Adrenal gland (tissue), 12 donors: ENCODE data around the gene GDAP1L1. TPM values are rescaled to one million over a fixed set of nuclear protein-coding genes. Genes with fewer than 3 reads are reported as not detected.
"Not testable (repeated sequence)": the region's sequence is repeated elsewhere in the genome, so short reads cannot be mapped to it uniquely, and the experiment has no call there.

Source experiments
- DNase-seq, 7 donors: peaks; one replicate each; pipeline ENCODE4 v3.0.0-alpha.2; 2019 to 2020
- H3K27ac ChIP-seq, 5 donors: fragments of 200-600 bp; sonication (generic) in 4 of 5; 1 replicate in 3 of 5; 2 replicates in 2 of 5; pipeline versions ENCODE4 v1.5.1 to v1.8.0; 2016 to 2020; ENCODE audit warnings: mild to moderate bottlenecking in 1 of 5
- H3K27me3 ChIP-seq: fragments of 200-600 bp; 2 replicates; pipeline ENCODE4 v1.8.0; 2021
- H3K36me3 ChIP-seq, 2 donors: fragments of 200-600 bp; replicated peaks in 1 of 2; 1 replicate in 1 of 2; 2 replicates in 1 of 2; pipeline versions ENCODE4 v1.5.1 to v1.8.0; 2018 to 2022
- H3K4me1 ChIP-seq, 2 donors: fragments of 200-600 bp; replicated peaks in 1 of 2; 1 replicate in 1 of 2; 2 replicates in 1 of 2; pipeline versions ENCODE4 v1.5.1 to v1.8.0; 2018 to 2021
- H3K4me3 ChIP-seq, 4 donors: fragments of 200-600 bp; sonication (generic) in 3 of 4; one replicate each; pipeline ENCODE4 v1.5.1; 2016 to 2018
- H3K9me3 ChIP-seq, 3 donors: fragments of 200-600 bp; sonication (generic) in 1 of 3; replicated peaks in 1 of 3; 1 replicate in 2 of 3; 2 replicates in 1 of 3; pipeline versions ENCODE4 v1.5.1 to v1.8.0; 2016 to 2021
- POLR2A ChIP-seq, 2 donors: fragments of 450-650 bp; IDR thresholded peaks; one replicate each; pipeline ENCODE4 v1.6.1; 2017; ENCODE audit warnings: antibody characterized with exemption in 2 of 2, mild to moderate bottlenecking in 2 of 2, moderate library complexity in 1 of 2
- WGBS, 4 donors: extraction: QIAGEN DNeasy Blood & Tissue Kit in 2 of 4; methylation state at CpG; one replicate each; pipeline versions ENCODE4 v1.1.5 to v1.1.7; 2013 to 2017; 5-methylcytosine and 5-hydroxymethylcytosine counted together
- intact Hi-C, 2 donors: fragments of 100-400 bp; cut with DNase I; formaldehyde crosslinking; loops; one replicate each; pipeline versions ENCODE4 v1.14.1 to v1.15.0; 2022 to 2023
- polyA plus RNA-seq, 3 donors: library from polyadenylated mRNA; stranded (reverse); fragments of 200-250 nt in 2 of 3; fragments of 350-450 nt in 1 of 3; fragmentation: Illumina TruSeq in 1 of 3; extraction: RNeasy Lipid Tissue Mini Kit (QIAGEN cat#74804) in 1 of 3; gene quantifications; one replicate each; pipeline ENCODE4 v1.2.3, GENCODE V29; 2013 to 2014
- total RNA-seq, 9 donors: library from RNA; depleted of rRNA in 4 of 9; stranded (reverse); fragments of >200 nt in 4 of 9; fragments of 120-200 nt in 1 of 9; fragmentation: NEBNext Ultra II Directional in 1 of 9; extraction: Animal tissue kit (Norgen Biotek cat#: 25700) in 1 of 9; gene quantifications; one replicate each; pipeline versions ENCODE4 v1.1.0 to v1.2.4, GENCODE V29; 2013 to 2023
- TF ChIP-seq, protein P1 (sequence below), 6 experiments: fragments of 450-650 bp in 4 of 6; fragments of 200-600 bp in 2 of 6; sonication (generic) in 1 of 6; IDR thresholded peaks; 1 replicate in 5 of 6; 2 replicates in 1 of 6; pipeline versions ENCODE4 v1.5.1 to v1.8.0; 2016 to 2021; ENCODE audit warnings: antibody characterized with exemption in 6 of 6, mild to moderate bottlenecking in 2 of 6, moderate library complexity in 1 of 6
- donor health status: healthy with polysubstance abuse.
- donor health status: Bipolar disorder and iron deficiency.
- donor health status: DM: yes; HTN: yes; CAD: no.
- donor health status: DM: no; HTN: no; CAD: no.
- donor health status: DM: no; HTN: no; CAD: no.
- donor health status: DM: yes; HTN: yes; CAD: no.

The GDAP1L1 gene
- total and polyA plus RNA-seq, 12 donors: 0.51 to 8.0 (median 1.4) TPM

DNA sequence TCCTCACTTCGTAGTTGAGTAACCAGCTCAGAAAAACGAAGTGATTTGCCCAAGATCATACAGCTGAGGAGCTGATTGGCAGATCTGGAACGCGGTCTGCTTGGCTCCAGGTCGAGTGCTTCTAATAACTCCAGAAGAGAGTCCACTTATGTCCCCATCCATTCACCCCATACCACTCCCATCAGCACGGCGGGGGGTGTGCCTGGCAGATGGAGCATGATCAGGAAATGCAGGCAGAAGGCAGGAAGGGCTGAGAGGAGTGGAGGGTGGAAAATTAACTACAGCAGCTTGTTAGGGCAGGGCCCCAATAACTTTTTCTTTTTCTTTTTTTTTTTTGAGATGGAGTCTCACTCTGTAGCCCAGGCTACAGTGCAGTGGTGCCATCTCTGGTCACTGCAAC is 48.9 kb downstream of the GDAP1L1 start:
- Histone ChIP-seq H3K27ac (no peak overlapping the region), H3K4me3 (no peak overlapping the region), H3K36me3 (no peaks in the 10 kb centered on the region), H3K27me3 (no peaks in the 10 kb centered on the region), H3K9me3 (no peaks in the 10 kb centered on the region), H3K4me1 (peaks cover 0 to 4% of the 10 kb centered on the region in 2 donors)
- no peak for DNase-seq
- intact Hi-C loops: no loop called here
- TF ChIP-seq POLR2A (IDR thresholded peaks at IDR 0.05): no peak
- TF ChIP-seq, protein P1, sequence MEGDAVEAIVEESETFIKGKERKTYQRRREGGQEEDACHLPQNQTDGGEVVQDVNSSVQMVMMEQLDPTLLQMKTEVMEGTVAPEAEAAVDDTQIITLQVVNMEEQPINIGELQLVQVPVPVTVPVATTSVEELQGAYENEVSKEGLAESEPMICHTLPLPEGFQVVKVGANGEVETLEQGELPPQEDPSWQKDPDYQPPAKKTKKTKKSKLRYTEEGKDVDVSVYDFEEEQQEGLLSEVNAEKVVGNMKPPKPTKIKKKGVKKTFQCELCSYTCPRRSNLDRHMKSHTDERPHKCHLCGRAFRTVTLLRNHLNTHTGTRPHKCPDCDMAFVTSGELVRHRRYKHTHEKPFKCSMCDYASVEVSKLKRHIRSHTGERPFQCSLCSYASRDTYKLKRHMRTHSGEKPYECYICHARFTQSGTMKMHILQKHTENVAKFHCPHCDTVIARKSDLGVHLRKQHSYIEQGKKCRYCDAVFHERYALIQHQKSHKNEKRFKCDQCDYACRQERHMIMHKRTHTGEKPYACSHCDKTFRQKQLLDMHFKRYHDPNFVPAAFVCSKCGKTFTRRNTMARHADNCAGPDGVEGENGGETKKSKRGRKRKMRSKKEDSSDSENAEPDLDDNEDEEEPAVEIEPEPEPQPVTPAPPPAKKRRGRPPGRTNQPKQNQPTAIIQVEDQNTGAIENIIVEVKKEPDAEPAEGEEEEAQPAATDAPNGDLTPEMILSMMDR (IDR thresholded peaks at IDR 0.05): no peak
- WGBS, 4 donors: 83 to 92% (median 87%) methylated on average over 7 of the region's 7 CpGs

DNA sequence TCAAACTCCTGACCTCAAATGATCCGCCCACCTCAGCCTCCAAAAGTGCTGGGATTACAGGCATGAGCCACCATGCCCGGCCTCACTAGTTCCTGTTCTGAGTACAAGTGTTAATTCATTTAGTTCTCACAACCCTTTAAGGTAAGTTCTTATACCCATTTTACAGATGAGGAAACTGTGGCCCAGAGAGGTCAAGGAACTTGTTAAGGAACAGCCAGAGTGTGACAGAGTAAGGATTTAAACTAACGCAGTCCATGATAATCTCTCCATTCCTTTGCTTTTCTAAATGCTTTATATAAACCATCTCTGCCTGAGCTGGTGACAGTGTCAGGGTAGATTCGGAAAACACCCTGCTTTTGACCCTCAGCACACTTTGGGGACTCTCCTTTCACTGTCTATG is 50.6 kb downstream of the GDAP1L1 start:
- TF ChIP-seq, protein P1 (IDR thresholded peaks at IDR 0.05): no peak
- no peak for TF ChIP-seq POLR2A (IDR thresholded peaks at IDR 0.05)
- intact Hi-C loops: no loop called here
- 91 to 97% (median 94%) methylated on average over 4 of the region's 4 CpGs for WGBS, 4 donors
- no peaks in the 10 kb centered on the region for H3K36me3 ChIP-seq
- DNase-seq: no peak
- peaks cover 0 to 4% of the 10 kb centered on the region in 2 donors for H3K4me1 ChIP-seq
- H3K27ac ChIP-seq: no peak overlapping the region
- no peaks in the 10 kb centered on the region for H3K9me3 ChIP-seq
- H3K27me3 ChIP-seq: no peaks in the 10 kb centered on the region
- no peak overlapping the region for H3K4me3 ChIP-seq

DNA sequence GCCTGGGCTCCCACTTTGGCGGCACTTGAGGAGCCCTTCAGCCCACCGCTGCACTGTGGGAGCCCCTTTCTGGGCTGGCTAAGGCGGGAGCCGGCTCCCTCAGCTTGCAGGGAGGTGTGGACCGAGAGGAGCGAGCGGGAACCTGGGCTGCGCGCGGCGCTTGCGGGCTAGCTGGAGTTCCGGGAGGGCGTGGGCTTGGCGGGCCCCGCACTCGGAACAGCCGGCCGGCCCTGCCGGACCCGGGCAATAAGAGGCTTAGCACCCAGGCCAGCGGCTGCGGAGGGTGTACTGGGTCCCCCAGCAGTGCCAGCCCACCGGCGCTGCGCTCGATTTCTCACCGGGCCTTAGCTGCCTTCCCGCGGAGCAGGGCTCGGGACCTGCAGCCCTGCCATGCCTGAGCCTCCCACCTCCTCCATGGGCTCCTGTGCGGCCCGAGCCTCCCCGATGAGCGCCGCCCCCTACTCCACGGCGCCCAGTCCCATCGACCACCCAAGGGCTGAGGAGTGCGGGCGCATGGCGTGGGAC is 52.0 kb downstream of the GDAP1L1 start:
- DNase-seq, H3K4me1 ChIP-seq, H3K4me3 ChIP-seq, H3K9me3 ChIP-seq, H3K27ac ChIP-seq, H3K36me3 ChIP-seq, intact Hi-C loops, H3K27me3 ChIP-seq: not testable (repeated sequence)
- 93 to 98% (median 95%) methylated on average over 12 to 42 of the region's 42 CpGs for WGBS, 4 donors

DNA sequence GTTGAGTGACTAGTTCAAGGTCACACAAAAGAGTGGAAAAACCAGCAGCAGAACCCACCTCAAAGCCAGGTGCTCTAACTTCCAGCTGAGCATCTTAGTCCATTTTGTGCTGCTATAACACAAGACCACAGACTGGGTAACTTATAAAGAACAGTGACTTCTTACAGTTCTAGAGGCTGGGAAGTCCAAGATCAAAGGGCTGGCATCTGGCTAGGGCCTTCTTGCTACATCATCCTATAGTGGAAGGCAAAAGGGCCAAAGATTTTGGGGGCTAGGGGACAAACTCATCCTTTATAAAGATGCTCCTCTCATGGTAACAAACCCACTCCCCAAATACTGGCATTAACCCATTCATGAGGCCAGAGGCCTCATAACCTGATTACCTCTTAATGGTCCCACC is 54.2 kb downstream of the GDAP1L1 start:
- no peak overlapping the region for H3K4me3 ChIP-seq
- H3K4me1 ChIP-seq: peaks cover 8 to 16% of the 10 kb centered on the region in 2 donors
- DNase-seq: no peak
- H3K9me3 ChIP-seq: no peaks in the 10 kb centered on the region
- no peaks in the 10 kb centered on the region for H3K36me3 ChIP-seq
- no peaks in the 10 kb centered on the region for H3K27me3 ChIP-seq
- TF ChIP-seq, protein P1 (IDR thresholded peaks at IDR 0.05): no peak
- no peak for TF ChIP-seq POLR2A (IDR thresholded peaks at IDR 0.05)
- H3K27ac ChIP-seq: no peak overlapping the region
- intact Hi-C loops: no loop called here

DNA sequence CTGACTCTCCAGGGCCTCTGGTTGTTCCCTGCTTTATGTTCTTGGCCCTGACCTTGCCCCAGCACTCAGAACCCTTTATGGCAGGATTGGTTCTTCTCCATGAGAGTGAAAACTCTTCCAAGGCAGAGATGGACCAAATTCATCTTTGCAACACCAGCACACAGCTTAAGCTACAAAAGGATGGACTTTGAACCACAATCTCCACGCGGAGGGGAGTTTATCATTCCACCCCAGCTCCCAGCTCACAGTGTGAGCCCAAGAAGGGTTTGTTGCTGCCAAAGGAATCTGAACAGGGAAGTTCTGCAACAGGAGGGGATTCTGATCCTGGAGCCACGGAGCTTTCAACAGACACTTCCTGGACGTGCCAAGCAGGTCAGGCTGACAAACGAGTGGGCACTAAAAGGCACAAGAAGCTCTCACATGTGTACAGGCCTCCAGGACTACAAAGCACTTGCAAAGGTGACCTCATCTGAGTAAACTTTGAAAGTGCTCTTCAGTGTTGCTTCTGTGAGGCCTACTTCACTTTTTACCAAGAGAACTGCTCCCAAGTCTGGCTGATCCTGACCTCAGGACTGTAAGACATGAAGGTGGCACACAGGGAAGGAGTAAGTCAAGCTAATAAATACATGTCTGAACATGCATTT is 55.0 kb downstream of the GDAP1L1 start:
- Histone ChIP-seq H3K4me3 (no peak overlapping the region), H3K27ac (no peak overlapping the region), H3K9me3 (no peaks in the 10 kb centered on the region), H3K27me3 (no peaks in the 10 kb centered on the region), H3K4me1 (peaks cover 8 to 16% of the 10 kb centered on the region in 2 donors), H3K36me3 (no peaks in the 10 kb centered on the region)
- no peak for DNase-seq
- WGBS, 4 donors: 68 to 88% (median 81%) methylated on average over 5 of the region's 5 CpGs
- intact Hi-C loops: no loop called here
- TF ChIP-seq, protein P1 (IDR thresholded peaks at IDR 0.05): no peak
- TF ChIP-seq POLR2A (IDR thresholded peaks at IDR 0.05): no peak
